Smooth muscle cell (in vitro differentiated cells): Measurements from ENCODE around the gene PPP4R2. TPM values are rescaled to one million over a fixed set of nuclear protein-coding genes. Genes with fewer than 3 reads are reported as not detected.

ENCODE experiments used
- DNase-seq: peaks from one replicate; lab custom pipeline; 2025; ENCODE audit not compliant: unreplicated experiment; lab: John Stamatoyannopoulos, UW
- H2AFZ ChIP-seq: fragments of 200-600 bp; sonication (generic); 2 replicates; pipeline ENCODE4 v1.6.0; 2016; ENCODE audit warnings: antibody characterized with exemption, low read depth, mild to moderate bottlenecking
- H3F3A ChIP-seq: fragments of 200-600 bp; sonication (generic); 2 replicates; pipeline ENCODE4 v1.6.0; 2017; ENCODE audit warnings: antibody characterized with exemption, low read depth
- H3K27ac ChIP-seq: fragments of 200-600 bp; sonication (generic); 2 replicates; pipeline ENCODE4 v1.5.1; 2016; ENCODE audit warnings: low read depth, mild to moderate bottlenecking
- H3K27me3 ChIP-seq: fragments of 200-600 bp; sonication (generic); 2 replicates; pipeline ENCODE4 v1.6.1; 2016; ENCODE audit warnings: low read depth, mild to moderate bottlenecking
- H3K36me3 ChIP-seq: fragments of 200-600 bp; sonication (generic); 2 replicates; pipeline ENCODE4 v1.5.1; 2016; ENCODE audit warnings: low read depth
- H3K4me1 ChIP-seq: fragments of 200-600 bp; sonication (generic); 2 replicates; pipeline ENCODE4 v1.5.1; 2016; ENCODE audit warnings: low read depth
- H3K4me2 ChIP-seq: fragments of 200-600 bp; sonication (generic); 2 replicates; pipeline ENCODE4 v1.6.0; 2016; ENCODE audit warnings: mild to moderate bottlenecking
- H3K4me3 ChIP-seq: fragments of 200-600 bp; sonication (generic); 2 replicates; pipeline ENCODE4 v1.5.1; 2016; ENCODE audit warnings: mild to moderate bottlenecking
- H3K79me2 ChIP-seq: fragments of 200-600 bp; sonication (generic); 2 replicates; pipeline ENCODE4 v1.6.0; 2016; ENCODE audit warnings: low read depth, mild to moderate bottlenecking
- H3K9ac ChIP-seq: fragments of 200-600 bp; sonication (generic); 2 replicates; pipeline ENCODE4 v1.6.0; 2016; ENCODE audit warnings: low read depth
- H3K9me3 ChIP-seq: fragments of 200-600 bp; sonication (generic); replicated peaks from 2 replicates; pipeline ENCODE4 v1.5.1; 2016; ENCODE audit warnings: low read depth
- H4K20me1 ChIP-seq: fragments of 200-600 bp; sonication (generic); 2 replicates; pipeline ENCODE4 v1.6.0; 2016; ENCODE audit warnings: low read depth
- WGBS: methylation state at CpG from one replicate; pipeline ENCODE4 v1.1.7; 2016; ENCODE audit warnings: low lambda C conversion rate; 5-methylcytosine and 5-hydroxymethylcytosine counted together
- polyA plus RNA-seq: library from polyadenylated mRNA; unstranded; fragments of >200 nt; fragmentation: Nextera tagmentation; extraction: Ambion mirVana; gene quantifications from 2 replicates; pipeline ENCODE4 v1.2.1, GENCODE V29; 2016
- total RNA-seq: library from RNA; depleted of rRNA; stranded (reverse); fragments of >200 nt; gene quantifications from 2 replicates; pipeline ENCODE4 v1.2.3, GENCODE V29; 2014
- TF ChIP-seq, protein P1 (sequence below): fragments of 200-600 bp; sonication (generic); IDR thresholded peaks from 2 replicates; pipeline ENCODE4 v1.5.1; 2017; ENCODE audit warnings: borderline replicate concordance, mild to moderate bottlenecking, antibody characterized with exemption; ENCODE audit not compliant: insufficient read depth, poor library complexity, severe bottlenecking

The PPP4R2 gene
- total and polyA plus RNA-seq, 2 experiments from 2014 or later = 34.6 to 52.2 TPM

DNA sequence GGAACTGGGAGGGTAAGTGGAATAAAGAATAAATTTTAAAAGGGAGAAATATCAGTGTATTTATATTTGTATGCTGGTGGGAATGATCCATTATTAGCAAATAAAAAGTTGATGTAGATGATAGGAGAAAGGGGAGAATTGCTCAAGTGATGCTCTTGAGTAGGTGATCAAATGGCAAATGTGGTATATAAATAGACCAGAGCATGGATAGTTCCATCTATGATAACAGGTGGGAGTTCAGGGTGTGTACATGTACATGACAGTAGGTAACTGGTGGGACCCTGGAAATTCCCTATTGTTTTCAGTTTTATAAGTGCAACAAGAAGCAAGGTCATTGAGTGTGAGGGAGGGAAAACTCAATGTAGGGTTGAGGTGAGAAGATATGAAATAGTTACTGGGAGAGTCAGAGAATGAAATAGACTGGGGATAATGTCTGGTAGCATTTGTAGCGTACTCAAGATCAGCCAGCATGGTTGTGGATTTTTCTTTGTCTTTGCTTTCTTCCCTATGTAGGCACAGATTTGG lies 33.5 kb downstream of the PPP4R2 start:
- Histone ChIP-seq H3K4me3 (no peak overlapping the region), H3K79me2 (no peaks in the 10 kb centered on the region), H3K27ac (peak overlapping the region; percentile 54), H3K9ac (no peak overlapping the region), H3K9me3 (no peaks in the 10 kb centered on the region), H3K4me2 (no peak overlapping the region), H4K20me1 (peaks cover 100% of the 10 kb centered on the region), H3F3A (peaks cover 6% of the 10 kb centered on the region), H3K27me3 (no peaks in the 10 kb centered on the region), H2AFZ (no peak overlapping the region), H3K36me3 (no peaks in the 10 kb centered on the region), H3K4me1 (peaks cover 7% of the 10 kb centered on the region)
- TF ChIP-seq, protein P1, sequence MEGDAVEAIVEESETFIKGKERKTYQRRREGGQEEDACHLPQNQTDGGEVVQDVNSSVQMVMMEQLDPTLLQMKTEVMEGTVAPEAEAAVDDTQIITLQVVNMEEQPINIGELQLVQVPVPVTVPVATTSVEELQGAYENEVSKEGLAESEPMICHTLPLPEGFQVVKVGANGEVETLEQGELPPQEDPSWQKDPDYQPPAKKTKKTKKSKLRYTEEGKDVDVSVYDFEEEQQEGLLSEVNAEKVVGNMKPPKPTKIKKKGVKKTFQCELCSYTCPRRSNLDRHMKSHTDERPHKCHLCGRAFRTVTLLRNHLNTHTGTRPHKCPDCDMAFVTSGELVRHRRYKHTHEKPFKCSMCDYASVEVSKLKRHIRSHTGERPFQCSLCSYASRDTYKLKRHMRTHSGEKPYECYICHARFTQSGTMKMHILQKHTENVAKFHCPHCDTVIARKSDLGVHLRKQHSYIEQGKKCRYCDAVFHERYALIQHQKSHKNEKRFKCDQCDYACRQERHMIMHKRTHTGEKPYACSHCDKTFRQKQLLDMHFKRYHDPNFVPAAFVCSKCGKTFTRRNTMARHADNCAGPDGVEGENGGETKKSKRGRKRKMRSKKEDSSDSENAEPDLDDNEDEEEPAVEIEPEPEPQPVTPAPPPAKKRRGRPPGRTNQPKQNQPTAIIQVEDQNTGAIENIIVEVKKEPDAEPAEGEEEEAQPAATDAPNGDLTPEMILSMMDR = no peak
- DNase-seq = no peak
- 95% methylated on average over 1 of the region's 1 CpG for WGBS

GRCh38 chr3:73031573-73032103 lies 35.0 kb downstream of the PPP4R2 start:
- H3K9ac ChIP-seq = no peak overlapping the region
- peaks cover 6% of the 10 kb centered on the region for H3F3A ChIP-seq
- H3K27ac ChIP-seq = no peak overlapping the region
- peaks cover 100% of the 10 kb centered on the region for H4K20me1 ChIP-seq
- H3K9me3 ChIP-seq = no peaks in the 10 kb centered on the region
- no peak for DNase-seq
- no peaks in the 10 kb centered on the region for H3K79me2 ChIP-seq
- WGBS = 58% methylated on average over 2 of the region's 2 CpGs
- peaks cover 10% of the 10 kb centered on the region for H3K4me1 ChIP-seq
- H3K27me3 ChIP-seq = no peaks in the 10 kb centered on the region
- H3K36me3 ChIP-seq = no peaks in the 10 kb centered on the region
- H3K4me3 ChIP-seq = no peak overlapping the region
- no peak overlapping the region for H2AFZ ChIP-seq
- H3K4me2 ChIP-seq = no peak overlapping the region
- TF ChIP-seq, protein P1 = no peak

- 72% methylated on average over 3 of the region's 3 CpGs for WGBS
- H2AFZ ChIP-seq = no peak overlapping the region
- peaks cover 6% of the 10 kb centered on the region for H3F3A ChIP-seq
- peak overlapping the region; percentile 47 for H3K27ac ChIP-seq
- H3K9me3 ChIP-seq = no peaks in the 10 kb centered on the region
- H3K4me1 ChIP-seq = peaks cover 17% of the 10 kb centered on the region
- TF ChIP-seq, protein P1 = no peak
- H3K9ac ChIP-seq = no peak overlapping the region
- H3K27me3 ChIP-seq = no peaks in the 10 kb centered on the region
- H3K4me3 ChIP-seq = no peak overlapping the region
- H3K36me3 ChIP-seq = no peaks in the 10 kb centered on the region
- no peaks in the 10 kb centered on the region for H3K79me2 ChIP-seq
- DNase-seq = no peak
- peaks cover 100% of the 10 kb centered on the region for H4K20me1 ChIP-seq
- H3K4me2 ChIP-seq = no peak overlapping the region
Measured at GRCh38 chr3:73036694-73037591, 40.3 kb downstream of the PPP4R2 start.
